Activated T-helper 1 cell treated with anti-CD3 and anti-CD28 coated beads, Interleukin-12 subunit alpha, Interleukin-12 subunit beta, Interleukin-2, Interleukin-4 antibody, amounts not matched to agents 30 ng/mL and 10 ng/mL and 1 ng/mL, durations not matched to agents 14 hours and 24 hours and 36 hours (primary cell): ENCODE measurements around the gene TSHZ2. TPM values are rescaled to one million over a fixed set of nuclear protein-coding genes. Genes with fewer than 3 reads are reported as not detected.

Experiments used
- DNase-seq: peaks from one replicate; pipeline ENCODE4 v3.0.0; 2021; ENCODE audit warnings: low spot score
- H3K27ac Mint-ChIP-seq: one replicate; pipeline ENCODE4 v1.8.0; 2021; ENCODE audit warnings: mild to moderate bottlenecking, mixed read lengths
- H3K27me3 Mint-ChIP-seq: one replicate; pipeline ENCODE4 v1.8.0; 2022; ENCODE audit warnings: mild to moderate bottlenecking, moderate library complexity, mixed read lengths; ENCODE audit not compliant: insufficient read depth
- H3K36me3 Mint-ChIP-seq: one replicate; pipeline ENCODE4 v1.8.0; 2021; ENCODE audit warnings: low read depth, mixed read lengths
- H3K4me1 Mint-ChIP-seq: one replicate; pipeline ENCODE4 v1.8.0; 2021; ENCODE audit warnings: low read depth, mixed read lengths
- H3K4me3 Mint-ChIP-seq: one replicate; pipeline ENCODE4 v1.8.0; 2021; ENCODE audit warnings: mild to moderate bottlenecking, moderate library complexity, mixed read lengths
- H3K9me3 Mint-ChIP-seq: one replicate; pipeline ENCODE4 v1.8.0; 2021; ENCODE audit warnings: mixed read lengths
- intact Hi-C: fragments of 100-400 bp; cut with micrococcal nuclease; formaldehyde crosslinking; loops from one replicate; pipeline ENCODE4 v1.15.1; 2024
- total RNA-seq: library from RNA; stranded (reverse); gene quantifications from 2 replicates; pipeline ENCODE4 v1.2.3, GENCODE V29; 2022

TSHZ2 gene
- total RNA-seq, 1 donor from 2014 or later = 26.0 TPM

GRCh38 chr20:53385941-53386767, 414.0 kb downstream of the TSHZ2 start:
- Mint-ChIP-seq H3K27me3 (no peaks in the 10 kb centered on the region), H3K9me3 (no peaks in the 10 kb centered on the region), H3K27ac (no peak overlapping the region), H3K36me3 (no peaks in the 10 kb centered on the region), H3K4me3 (no peak overlapping the region), H3K4me1 (peaks cover 22% of the 10 kb centered on the region)
- intact Hi-C loops = no loop called here
- no peak for DNase-seq

DNA sequence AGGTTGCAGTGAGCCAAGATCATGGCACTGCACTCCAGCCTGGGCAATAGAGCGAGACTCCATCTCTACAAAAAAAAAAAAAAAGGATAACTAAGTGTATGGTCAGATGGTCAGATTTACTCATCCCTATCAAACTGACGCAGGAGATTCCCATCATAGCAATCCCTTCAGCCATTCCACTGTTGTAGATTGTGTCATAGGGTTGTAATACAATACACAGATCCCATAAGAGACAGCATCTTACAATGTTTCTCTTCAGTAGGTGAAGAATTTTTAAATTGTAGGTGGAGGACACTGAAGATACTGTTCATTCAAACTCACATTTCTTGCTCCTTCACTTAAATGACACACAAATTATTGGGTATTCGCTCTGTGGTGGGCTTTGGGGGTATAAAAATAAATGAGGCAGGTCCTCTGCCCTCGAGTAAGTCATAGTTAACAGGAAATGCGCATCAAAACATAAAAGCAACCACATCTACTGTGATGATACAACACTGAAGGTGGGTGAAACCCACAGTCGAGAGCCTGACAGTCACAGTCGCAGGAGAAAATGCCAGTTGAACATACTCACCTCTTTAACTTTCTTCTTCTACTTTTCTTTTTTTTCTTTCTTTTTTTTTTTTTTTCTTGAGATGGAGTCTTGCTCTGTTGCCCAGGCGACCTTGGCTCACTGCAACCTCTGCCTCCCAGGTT, 416.0 kb downstream of the TSHZ2 start:
- intact Hi-C loops = no loop called here
- Mint-ChIP-seq H3K27ac (no peak overlapping the region), H3K9me3 (no peaks in the 10 kb centered on the region), H3K4me1 (peaks cover 22% of the 10 kb centered on the region), H3K4me3 (peak overlapping the region; percentile 12), H3K27me3 (no peaks in the 10 kb centered on the region), H3K36me3 (no peaks in the 10 kb centered on the region)
- DNase-seq = peak; percentile 22

GRCh38 chr20:53389516-53390300, 417.6 kb downstream of the TSHZ2 start:
- Mint-ChIP-seq H3K4me3 (no peak overlapping the region), H3K36me3 (no peaks in the 10 kb centered on the region), H3K4me1 (peaks cover 22% of the 10 kb centered on the region), H3K27ac (no peak overlapping the region), H3K9me3 (no peaks in the 10 kb centered on the region), H3K27me3 (no peaks in the 10 kb centered on the region)
- intact Hi-C loops = no loop called here
- no peak for DNase-seq

DNA sequence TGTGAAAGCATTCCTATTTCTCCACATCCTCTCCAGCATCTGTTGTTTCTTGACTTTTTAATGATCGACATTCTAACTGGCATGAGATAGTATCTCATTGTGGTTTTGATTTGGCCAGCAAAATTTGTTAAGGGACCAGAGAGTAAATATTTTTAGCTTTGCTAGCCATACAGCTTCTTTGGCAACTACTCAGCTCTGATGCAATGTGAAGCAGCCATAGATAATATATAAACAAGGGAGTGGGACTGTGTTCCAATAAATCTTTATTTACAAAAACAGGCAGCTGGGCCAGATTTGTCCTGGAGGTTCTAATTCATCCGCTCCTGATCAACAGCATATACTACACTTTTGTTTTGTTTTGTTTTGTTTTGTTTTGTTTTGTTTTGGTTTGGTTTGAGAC, 418.6 kb downstream of the TSHZ2 start:
- DNase-seq = no peak
- Mint-ChIP-seq H3K9me3 (no peaks in the 10 kb centered on the region), H3K4me1 (peaks cover 22% of the 10 kb centered on the region), H3K27ac (no peak overlapping the region), H3K4me3 (no peak overlapping the region), H3K27me3 (no peaks in the 10 kb centered on the region), H3K36me3 (peaks cover 1% of the 10 kb centered on the region)
- intact Hi-C loops = no loop called here

GRCh38 chr20:53394433-53394832, 422.3 kb downstream of the TSHZ2 start:
- no peaks in the 10 kb centered on the region for H3K27me3 Mint-ChIP-seq
- no peaks in the 10 kb centered on the region for H3K9me3 Mint-ChIP-seq
- H3K4me1 Mint-ChIP-seq = peaks cover under 1% of the 10 kb centered on the region
- H3K4me3 Mint-ChIP-seq = no peak overlapping the region
- no peak for DNase-seq
- H3K36me3 Mint-ChIP-seq = peaks cover 1% of the 10 kb centered on the region
- intact Hi-C loops = no loop called here
- no peak overlapping the region for H3K27ac Mint-ChIP-seq

GRCh38 chr20:53395188-53395923, 423.2 kb downstream of the TSHZ2 start:
- no peaks in the 10 kb centered on the region for H3K4me1 Mint-ChIP-seq
- H3K27ac Mint-ChIP-seq = no peak overlapping the region
- no peak overlapping the region for H3K4me3 Mint-ChIP-seq
- no peak for DNase-seq
- no peaks in the 10 kb centered on the region for H3K9me3 Mint-ChIP-seq
- intact Hi-C loops = no loop called here
- no peaks in the 10 kb centered on the region for H3K27me3 Mint-ChIP-seq
- peaks cover 1% of the 10 kb centered on the region for H3K36me3 Mint-ChIP-seq

DNA sequence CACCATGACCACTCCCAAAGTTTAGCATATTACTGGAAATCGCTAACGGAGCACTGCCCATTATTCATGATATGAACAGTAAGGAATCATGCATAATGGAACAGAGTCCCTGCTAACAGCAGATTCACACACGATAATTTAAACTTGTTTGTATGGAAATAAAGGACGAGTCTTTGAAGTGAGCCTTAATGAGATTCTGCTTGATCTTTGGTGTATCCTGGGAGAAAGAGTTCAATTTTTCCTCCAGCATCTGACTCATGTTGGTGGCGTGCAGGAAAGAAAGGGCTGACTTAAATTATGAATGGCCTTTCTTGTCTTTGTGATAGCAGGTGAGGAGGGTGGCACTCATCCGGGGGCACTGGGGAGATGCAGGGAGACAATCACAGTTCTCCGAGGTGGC, 426.9 kb downstream of the TSHZ2 start:
- no peaks in the 10 kb centered on the region for H3K27me3 Mint-ChIP-seq
- no peak overlapping the region for H3K27ac Mint-ChIP-seq
- DNase-seq = no peak
- H3K4me1 Mint-ChIP-seq = peaks cover 13% of the 10 kb centered on the region
- peaks cover 4% of the 10 kb centered on the region for H3K9me3 Mint-ChIP-seq
- H3K4me3 Mint-ChIP-seq = no peak overlapping the region
- H3K36me3 Mint-ChIP-seq = peaks cover 4% of the 10 kb centered on the region
- intact Hi-C loops = no loop called here

- no peaks in the 10 kb centered on the region for H3K27me3 Mint-ChIP-seq
- no peak overlapping the region for H3K27ac Mint-ChIP-seq
- peaks cover 4% of the 10 kb centered on the region for H3K9me3 Mint-ChIP-seq
- no peak for DNase-seq
- no peak overlapping the region for H3K4me3 Mint-ChIP-seq
- peaks cover 13% of the 10 kb centered on the region for H3K4me1 Mint-ChIP-seq
- intact Hi-C loops = no loop called here
- peaks cover 4% of the 10 kb centered on the region for H3K36me3 Mint-ChIP-seq
These were observed 427.6 kb downstream of the TSHZ2 start for GRCh38 chr20:53399592-53400335.

GRCh38 chr20:53402233-53403005, 430.3 kb downstream of the TSHZ2 start:
- H3K4me3 Mint-ChIP-seq = no peak overlapping the region
- H3K36me3 Mint-ChIP-seq = peaks cover 2% of the 10 kb centered on the region
- H3K4me1 Mint-ChIP-seq = peaks cover 13% of the 10 kb centered on the region
- no peak for DNase-seq
- H3K27ac Mint-ChIP-seq = no peak overlapping the region
- peaks cover 4% of the 10 kb centered on the region for H3K9me3 Mint-ChIP-seq
- intact Hi-C loops = no loop called here
- H3K27me3 Mint-ChIP-seq = no peaks in the 10 kb centered on the region

DNA sequence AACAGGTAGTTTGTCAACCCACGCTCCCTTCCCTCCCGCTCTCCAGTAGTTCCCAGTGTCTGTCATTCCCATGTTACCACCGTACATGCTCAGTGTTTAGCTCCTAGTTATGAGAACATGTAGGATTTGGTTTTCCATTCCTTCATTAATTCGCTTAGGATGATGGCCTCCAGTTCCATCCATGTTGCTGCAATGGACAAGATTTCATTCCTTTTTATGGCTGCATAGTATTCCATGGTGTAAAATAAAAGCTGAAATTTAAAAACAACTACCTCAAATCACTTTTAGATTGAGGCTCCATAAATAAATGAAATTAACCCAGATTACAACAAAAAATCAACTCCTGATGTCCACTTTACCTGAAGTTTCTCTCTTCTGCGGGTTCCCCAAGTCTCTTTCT, 430.9 kb downstream of the TSHZ2 start:
- Mint-ChIP-seq H3K9me3 (peaks cover 4% of the 10 kb centered on the region), H3K4me3 (no peak overlapping the region), H3K36me3 (peaks cover 2% of the 10 kb centered on the region), H3K4me1 (peaks cover 13% of the 10 kb centered on the region), H3K27me3 (no peaks in the 10 kb centered on the region), H3K27ac (no peak overlapping the region)
- no peak for DNase-seq
- intact Hi-C loops = no loop called here

- intact Hi-C loops = no loop called here
- peaks cover 2% of the 10 kb centered on the region for H3K36me3 Mint-ChIP-seq
- H3K27me3 Mint-ChIP-seq = no peaks in the 10 kb centered on the region
- no peak overlapping the region for H3K27ac Mint-ChIP-seq
- peaks cover 13% of the 10 kb centered on the region for H3K4me1 Mint-ChIP-seq
- H3K4me3 Mint-ChIP-seq = no peak overlapping the region
- peaks cover 4% of the 10 kb centered on the region for H3K9me3 Mint-ChIP-seq
- DNase-seq = no peak
These were observed 433.0 kb downstream of the TSHZ2 start for GRCh38 chr20:53405139-53405538.
